IMR-90 (cell line): ENCODE measurements around the gene MAN1C1. TPM values are rescaled to one million over a fixed set of nuclear protein-coding genes. Genes with fewer than 3 reads are reported as not detected.

Experiments used
- ATAC-seq: fragments of 200-7000 bp; cut with Tn5 transposase; 2 replicates; pipeline ENCODE4 v1.9.1; 2020; ENCODE audit warnings: low read depth, mild to moderate bottlenecking, moderate library complexity
- BruUV-seq: library from RNA; stranded (reverse); fragments of 400-500 nt; replicated peaks from 2 replicates; lab custom pipeline; 2021; lab: Mats Ljungman, UMichigan
- CTCF ChIA-PET: fragments of 300-600 bp; formaldehyde crosslinking; extraction: SDS; loops from one replicate; lab custom pipeline; 2021; ENCODE audit warnings: antibody characterized with exemption; lab: Yijun Ruan, JAX
- POLR2A ChIA-PET: fragments of 300-600 bp; sonication (Branson Sonifier 250); formaldehyde crosslinking; loops from one replicate; lab custom pipeline; 2022; ENCODE audit warnings: antibody characterized with exemption; ENCODE audit not compliant: unreplicated experiment; lab: Charles Lee
- DNase-seq: peaks from one replicate; pipeline ENCODE4 v3.0.0; 2013
- H2AFZ ChIP-seq: replicated peaks from 2 replicates; pipeline ENCODE3; 2013; ENCODE audit warnings: low read length, mild to moderate bottlenecking; ENCODE audit not compliant: poor library complexity
- H2AK5ac ChIP-seq: 2 replicates; pipeline ENCODE4 v1.6.1; 2013; ENCODE audit warnings: low read depth, low read length, inconsistent platforms
- H2AK9ac ChIP-seq: replicated peaks from 2 replicates; pipeline ENCODE3; 2013; ENCODE audit warnings: mild to moderate bottlenecking, low read depth, low read length, moderate library complexity; ENCODE audit not compliant: poor library complexity
- H2BK120ac ChIP-seq: 2 replicates; pipeline ENCODE4 v1.6.1; 2013; ENCODE audit warnings: low read depth, low read length, inconsistent platforms
- H2BK15ac ChIP-seq: 3 replicates; pipeline ENCODE4 v1.6.1; 2013; ENCODE audit warnings: low read depth, low read length, inconsistent platforms
- H2BK20ac ChIP-seq: 2 replicates; pipeline ENCODE4 v1.6.1; 2013; ENCODE audit warnings: low read depth, mild to moderate bottlenecking, inconsistent platforms, low read length, moderate library complexity
- H2BK5ac ChIP-seq: 2 replicates; pipeline ENCODE4 v1.6.1; 2013; ENCODE audit warnings: mild to moderate bottlenecking, low read depth, low read length, inconsistent platforms; ENCODE audit not compliant: poor library complexity, severe bottlenecking
- H3K14ac ChIP-seq: replicated peaks from 2 replicates; pipeline ENCODE4 v1.6.1; 2013; ENCODE audit warnings: low read depth, low read length, inconsistent platforms
- H3K18ac ChIP-seq: 2 replicates; pipeline ENCODE4 v1.6.1; 2013; ENCODE audit warnings: low read depth, low read length, control low read depth
- H3K23ac ChIP-seq: 2 replicates; pipeline ENCODE4 v1.6.1; 2013; ENCODE audit warnings: low read depth, low read length, inconsistent platforms
- H3K27ac ChIP-seq: 2 replicates; pipeline ENCODE4 v1.5.1; 2013; ENCODE audit warnings: mild to moderate bottlenecking, control low read depth, low read length; ENCODE audit not compliant: insufficient read depth
- H3K27me3 ChIP-seq: 2 replicates; pipeline ENCODE4 v1.6.1; 2013; ENCODE audit warnings: low read length; ENCODE audit not compliant: control insufficient read depth, insufficient read depth
- H3K36me3 ChIP-seq: 2 replicates; pipeline ENCODE4 v1.6.1; 2013; ENCODE audit warnings: low read length, mixed read lengths; ENCODE audit not compliant: control insufficient read depth, insufficient read depth
- H3K4ac ChIP-seq: 2 replicates; pipeline ENCODE4 v1.6.1; 2013; ENCODE audit warnings: low read depth, low read length, inconsistent platforms
- H3K4me1 ChIP-seq: 2 replicates; pipeline ENCODE4 v1.6.1; 2013; ENCODE audit warnings: low read length, mixed read lengths; ENCODE audit not compliant: control insufficient read depth, insufficient read depth
- H3K4me2 ChIP-seq: 2 replicates; pipeline ENCODE4 v1.6.1; 2013; ENCODE audit warnings: low read depth, mild to moderate bottlenecking, control low read depth, low read length, moderate library complexity
- H3K4me3 ChIP-seq: 2 replicates; pipeline ENCODE4 v1.5.1; 2013; ENCODE audit warnings: low read depth, mild to moderate bottlenecking, control low read depth, low read length, moderate library complexity; ENCODE audit not compliant: insufficient read depth
- H3K56ac ChIP-seq: 2 replicates; pipeline ENCODE4 v1.6.1; 2013; ENCODE audit warnings: low read length, inconsistent platforms; ENCODE audit not compliant: insufficient read depth; ENCODE audit errors: extremely low read depth
- H3K79me1 ChIP-seq, 2 experiments: 2 replicates each; pipeline ENCODE4 v1.6.1; 2013; ENCODE audit warnings: low read length in 2 of 2, inconsistent platforms in 1 of 2, low read depth in 1 of 2
- H3K9ac ChIP-seq: 2 replicates; pipeline ENCODE4 v1.6.1; 2013; ENCODE audit warnings: low read depth, low read length, control low read depth
- H3K9me1 ChIP-seq: 2 replicates; pipeline ENCODE4 v1.6.1; 2013; ENCODE audit warnings: low read length, inconsistent platforms; ENCODE audit not compliant: insufficient read depth
- H3K9me3 ChIP-seq: 2 replicates; pipeline ENCODE4 v1.6.1; 2013; ENCODE audit warnings: low read length; ENCODE audit not compliant: control insufficient read depth, insufficient read depth
- H4K20me1 ChIP-seq: 2 replicates; pipeline ENCODE4 v1.6.1; 2013; ENCODE audit warnings: low read length, inconsistent platforms; ENCODE audit not compliant: insufficient read depth
- H4K5ac ChIP-seq: 2 replicates; pipeline ENCODE4 v1.6.1; 2013; ENCODE audit warnings: mild to moderate bottlenecking, low read depth, low read length, control low read depth
- H4K8ac ChIP-seq, 2 experiments: 2 replicates each; pipeline ENCODE4 v1.6.1; 2013; ENCODE audit warnings: low read depth in 2 of 2, low read length in 2 of 2, control low read depth in 1 of 2, inconsistent platforms in 1 of 2
- H4K91ac ChIP-seq: 2 replicates; pipeline ENCODE4 v1.6.1; 2013; ENCODE audit warnings: low read depth, low read length, inconsistent platforms; ENCODE audit not compliant: insufficient read depth
- CHD1 ChIP-seq: IDR thresholded peaks from 2 replicates; pipeline ENCODE4 v1.6.1; 2012; ENCODE audit warnings: low read depth, low read length, improper control_type of control experiment
- MAFK ChIP-seq: IDR thresholded peaks from 2 replicates; pipeline ENCODE4 v1.6.1; 2012; ENCODE audit warnings: low read depth, low read length, improper control_type of control experiment
- RCOR1 ChIP-seq: IDR thresholded peaks from 2 replicates; pipeline ENCODE4 v1.6.1; 2012; ENCODE audit warnings: mild to moderate bottlenecking, low read length, improper control_type of control experiment; ENCODE audit not compliant: insufficient replicate concordance
- WGBS, 2 experiments: methylation state at CpG; one replicate each; pipeline versions ENCODE4 v1.1.5 to v1.1.7; 2013; ENCODE audit warnings: missing lambda C conversion rate in 2 of 2; ENCODE audit not compliant: insufficient read length in 1 of 2; ENCODE audit errors: extremely low coverage in 2 of 2; 5-methylcytosine and 5-hydroxymethylcytosine counted together
- dilution Hi-C: fragments of 300-500 bp; cut with HindIII; formaldehyde crosslinking; loops from one replicate; pipeline ENCODE4 v1.14.3; 2018; ENCODE audit warnings: low sequenced_read_pairs; ENCODE audit not compliant: unreplicated experiment
- in situ Hi-C: fragments of 300-500 bp; cut with MboI; formaldehyde crosslinking; loops from 3 replicates; pipeline ENCODE4 v1.14.3; 2019; ENCODE audit warnings: low sequenced_read_pairs, inconsistent platforms, mixed read lengths
- intact Hi-C: fragments of 100-400 bp; cut with micrococcal nuclease; formaldehyde crosslinking; loops from 2 replicates; pipeline ENCODE4 v1.10.0; 2022
- polyA plus RNA-seq, 3 experiments: library from polyadenylated mRNA; depleted of rRNA; stranded (reverse); fragments of >200 nt; gene quantifications; 2 replicates each; pipeline ENCODE4 v1.2.3, GENCODE V29; 2012; ENCODE audit warnings: low replicate concordance in 1 of 3
- total RNA-seq: library from RNA; depleted of rRNA; stranded (reverse); fragments of >200 nt; gene quantifications from 2 replicates; pipeline ENCODE4 v1.2.3, GENCODE V29; 2012

MAN1C1 gene
- total and polyA plus RNA-seq, 2 of the 4 experiments (the other 2 are of a cell fraction): 3.2 to 11.3 TPM

GRCh38 chr1:25694167-25695007 lies 77.8 kb downstream of the MAN1C1 start:
- Histone ChIP-seq H2AFZ (peak overlapping the region; percentile 58), H3K18ac (peak overlapping the region; percentile 95), H4K5ac (peak overlapping the region; percentile 99), H3K9me3 (no peaks in the 10 kb centered on the region), H2BK20ac (peak overlapping the region; percentile 94), H3K4me2 (peak overlapping the region; percentile 16), H2BK120ac (peak overlapping the region; percentile 97), H2BK15ac (peak overlapping the region; percentile 85; the same call in 2 of the 3 replicates), H4K91ac (peak overlapping the region; percentile 89), H3K9me1 (peaks cover 24% of the 10 kb centered on the region), H3K27ac (peak overlapping the region; percentile 98), H4K8ac (peak overlapping the region; percentile 49 to 91), H2AK9ac (peak overlapping the region; percentile 86), H4K20me1 (no peaks in the 10 kb centered on the region), H3K79me1 (peaks cover 0 to 27% of the 10 kb centered on the region in 2 experiments; a peak in 2 of 4 replicates), H3K56ac (peak overlapping the region; percentile 56), H3K4ac (peak overlapping the region; percentile 97), H3K4me1 (peaks cover 28% of the 10 kb centered on the region), H2AK5ac (peak overlapping the region; percentile 95), H3K23ac (peak overlapping the region; percentile 74), H3K4me3 (no peak overlapping the region), H3K14ac (peak overlapping the region; percentile 96), H3K9ac (peak overlapping the region; percentile 76), H3K36me3 (no peaks in the 10 kb centered on the region), H2BK5ac (peak overlapping the region; percentile 89), H3K27me3 (no peaks in the 10 kb centered on the region)
- TF ChIP-seq MAFK (peak; percentile 100), RCOR1 (peak; percentile 94), CHD1 (no peak; the same call in 1 of the 2 replicates)
- CTCF ChIA-PET: interaction anchor here (0.7 to 1.9 kb wide), 10 partner anchors 14 to 126 kb away, joined by 3 to 15 read pairs (median 3); partner anchors contain the start of gene MAN1C1
- intact Hi-C loops: loop anchor here (1.0 to 2.0 kb wide), 2 partner anchors 17 to 78 kb away; partner anchors contain the start of gene MAN1C1
- DNase-seq (peak; percentile 65), ATAC-seq (peak; percentile 18)
- WGBS, 2 experiments: 17% methylated on average over 1 of the region's 9 CpGs; no CpG with 5 or more reads in 1 of the 2 experiments
- POLR2A ChIA-PET: no interaction called here
- BruUV-seq: no TSS peak
- dilution Hi-C loops: no loop called here
- in situ Hi-C loops: no loop called here
